Umbilical cord (tissue), 2 donors: ENCODE results near the gene MRPL37. TPM values are rescaled to one million over a fixed set of nuclear protein-coding genes. Genes with fewer than 3 reads are reported as not detected.

ENCODE experiments used
- DNase-seq: peaks from one replicate; pipeline ENCODE4 v3.0.0-alpha.2; 2015; ENCODE audit warnings: low spot score
- total RNA-seq: library from RNA; depleted of rRNA; stranded (reverse); fragments of >200 nt; gene quantifications from one replicate; pipeline ENCODE4 v1.2.3, GENCODE V29; 2014; ENCODE audit warnings: low replicate concordance; ENCODE audit not compliant: insufficient read depth

MRPL37 gene
- total RNA-seq, 1 donor from 2014 or later = 16.9 TPM

DNA sequence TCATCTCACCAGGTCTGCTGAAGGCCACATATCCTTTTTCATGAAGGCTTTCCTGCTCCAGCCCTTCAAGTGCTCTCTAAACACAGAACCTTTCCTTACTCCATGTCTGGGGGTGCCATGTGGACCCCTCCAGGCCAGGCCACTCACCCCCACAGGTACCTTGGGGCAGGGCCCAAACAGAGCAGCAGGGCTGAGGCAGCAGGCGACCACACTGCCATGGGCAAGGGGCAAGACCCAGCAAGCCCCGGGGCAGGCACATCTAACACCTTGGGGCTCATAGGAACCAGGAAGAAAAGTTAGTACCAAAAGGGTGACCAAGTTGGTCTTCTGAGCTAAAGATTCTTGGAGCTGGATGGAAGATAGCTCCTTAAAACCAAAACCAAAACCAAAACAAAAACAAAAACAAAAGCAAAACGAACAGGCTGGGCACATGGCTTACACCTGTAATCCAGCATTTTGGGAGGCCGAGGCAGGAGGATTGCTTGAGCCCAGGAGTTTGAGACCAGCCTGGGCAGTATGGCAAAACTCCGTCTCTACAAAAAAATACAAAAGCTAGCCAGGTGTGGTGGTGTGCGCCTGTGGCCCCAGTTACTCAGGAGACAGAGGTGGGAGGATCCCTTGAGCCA is 63.7 kb downstream of the MRPL37 start:
- DNase-seq = no peak

GRCh38 chr1:54265126-54265525 is 65.2 kb downstream of the MRPL37 start:
- no peak for DNase-seq

- no peak for DNase-seq
These were observed 65.7 kb downstream of the MRPL37 start for GRCh38 chr1:54265659-54266058.

GRCh38 chr1:54266195-54266594 is 66.2 kb downstream of the MRPL37 start:
- no peak for DNase-seq

DNA sequence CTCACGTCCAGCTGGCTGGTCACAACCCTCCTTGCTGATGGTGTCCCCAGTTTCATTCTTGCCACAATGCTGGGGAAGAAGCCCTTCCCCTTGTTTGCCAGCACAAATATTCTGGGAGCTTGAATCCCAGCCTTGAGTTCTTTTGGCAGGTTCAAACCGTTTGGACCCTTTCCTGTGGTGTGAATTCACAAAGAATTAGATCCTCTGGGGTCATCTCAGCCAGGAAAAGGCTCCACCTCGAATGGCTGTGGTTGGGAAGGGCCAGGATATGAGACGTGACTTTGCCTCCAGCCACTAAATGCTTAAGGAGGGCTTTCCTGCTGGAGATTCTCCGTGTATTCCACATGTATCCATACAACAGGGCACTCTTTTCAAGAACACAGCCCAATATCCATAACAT is 66.9 kb downstream of the MRPL37 start:
- no peak for DNase-seq

Other genes starting within 250 kb of the MRPL37 start
- 0.72 TPM for gene LDLRAD1, start 182.0 kb upstream of the MRPL37 start, total RNA-seq
- gene TMEM59, start 147.0 kb upstream of the MRPL37 start, total RNA-seq = 293 TPM
- gene TCEANC2, start 146.6 kb upstream of the MRPL37 start, total RNA-seq = 8.7 TPM
- not detected for gene CDCP2, start 47.2 kb upstream of the MRPL37 start, total RNA-seq
- 1.9 TPM for gene CYB5RL, start 137 bp upstream of the MRPL37 start, total RNA-seq
- gene SSBP3, start 206.2 kb downstream of the MRPL37 start, total RNA-seq = 34.7 TPM